Measurements from ENCODE around the gene THSD7A.

Gene THSD7A

DNA sequence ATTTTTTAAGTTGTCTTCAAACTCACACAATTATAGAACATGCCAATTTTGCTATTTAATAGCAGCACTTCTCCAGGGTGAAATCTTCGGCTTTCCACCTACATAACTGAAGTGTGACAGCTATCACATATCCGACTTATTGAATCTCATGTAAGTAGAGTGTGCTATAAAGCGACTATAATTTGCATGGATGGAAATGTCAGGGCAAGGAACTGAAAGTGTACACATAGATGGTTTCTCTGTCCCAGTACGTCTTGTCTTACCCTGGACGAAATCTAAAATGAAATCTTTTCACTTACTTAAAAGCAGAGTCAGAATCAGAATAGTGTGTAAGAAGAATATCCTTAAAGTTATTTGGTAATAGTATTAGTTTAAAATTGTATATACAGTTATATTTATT lies 132.3 kb downstream of the THSD7A start:
- DNase-seq, result no peak

- no peak for DNase-seq
Measured at GRCh38 chr7:11698384-11698871, 133.6 kb downstream of the THSD7A start.

DNA sequence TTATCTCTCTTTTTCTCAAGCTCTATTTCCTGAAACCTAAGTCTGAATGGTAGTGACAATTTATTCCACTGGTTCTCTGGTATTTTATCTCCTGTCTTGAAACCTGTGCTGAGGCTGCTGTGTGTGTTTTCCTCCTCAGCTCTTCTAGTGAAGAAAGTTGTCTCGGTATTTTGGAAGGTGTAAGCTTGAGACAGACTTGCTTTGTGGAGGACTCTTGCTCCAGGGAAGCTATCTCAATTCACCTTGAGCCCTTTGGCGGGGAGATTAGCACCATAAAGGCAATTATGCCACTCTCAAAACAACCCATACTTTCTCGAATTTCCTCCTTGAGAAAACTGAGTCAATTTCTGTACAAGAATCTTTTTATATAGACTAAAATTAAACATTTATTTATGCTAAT lies 141.6 kb downstream of the THSD7A start:
- DNase-seq, result no peak

GRCh38 chr7:11689096-11689495 lies 142.9 kb downstream of the THSD7A start:
- no peak for DNase-seq

DNA sequence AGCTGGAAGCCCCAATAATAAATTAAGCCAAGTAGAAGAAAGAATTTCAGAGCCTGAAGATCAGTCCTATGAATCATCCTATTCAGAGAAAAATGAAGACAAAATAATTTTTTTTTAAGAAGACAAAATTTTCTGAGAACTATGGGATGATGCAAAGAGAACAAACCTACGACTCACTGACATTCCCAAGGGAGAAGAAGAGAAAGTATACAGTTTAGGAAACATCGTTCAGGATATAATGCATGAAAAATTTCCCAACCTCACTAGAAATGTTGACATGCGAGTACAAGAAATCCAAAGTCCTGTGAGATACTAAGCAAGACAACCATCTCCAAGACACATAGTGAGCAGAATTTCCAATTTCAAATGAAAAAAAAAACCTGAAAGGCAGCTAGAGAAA lies 150.5 kb downstream of the THSD7A start:
- DNase-seq, result no peak

DNA sequence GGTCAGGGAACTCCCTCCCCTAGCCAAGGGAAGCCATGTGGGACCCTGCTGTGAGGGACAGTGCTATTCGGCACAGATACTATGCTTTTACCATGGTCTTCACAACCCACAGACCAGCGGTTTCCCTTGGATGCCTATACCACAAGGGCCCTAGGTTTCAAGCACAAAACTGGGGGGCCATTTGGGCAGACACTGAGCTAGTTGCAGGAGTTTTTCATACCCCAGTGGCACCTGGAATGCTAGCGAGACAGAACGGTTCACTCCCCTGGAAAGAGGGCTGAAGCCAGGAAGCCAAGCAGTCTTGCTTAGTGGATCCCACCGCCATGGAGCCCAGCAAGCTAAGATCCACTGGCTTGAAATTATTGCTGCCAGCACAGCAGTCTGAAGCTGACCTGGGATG lies 156.8 kb downstream of the THSD7A start:
- DNase-seq, result no peak

DNA sequence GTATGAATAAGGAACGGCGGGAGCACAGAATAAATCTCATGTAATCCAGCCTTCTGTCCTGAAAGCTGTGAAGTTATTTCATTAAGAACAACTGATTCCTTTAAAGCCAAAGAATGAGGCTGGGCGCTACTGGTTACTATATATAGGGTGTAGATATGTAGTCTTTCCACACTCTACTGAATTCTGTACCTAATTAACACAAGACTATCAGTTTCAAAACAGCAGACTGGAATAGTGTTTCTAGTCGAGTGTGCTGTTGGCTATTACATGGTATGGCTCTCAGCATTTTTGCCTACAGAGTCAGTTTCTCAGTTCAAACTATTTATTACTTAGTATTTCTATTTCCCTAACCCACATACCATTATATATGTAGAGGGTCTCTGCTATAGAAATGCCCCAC lies 163.3 kb downstream of the THSD7A start:
- DNase-seq, result no peak

DNA sequence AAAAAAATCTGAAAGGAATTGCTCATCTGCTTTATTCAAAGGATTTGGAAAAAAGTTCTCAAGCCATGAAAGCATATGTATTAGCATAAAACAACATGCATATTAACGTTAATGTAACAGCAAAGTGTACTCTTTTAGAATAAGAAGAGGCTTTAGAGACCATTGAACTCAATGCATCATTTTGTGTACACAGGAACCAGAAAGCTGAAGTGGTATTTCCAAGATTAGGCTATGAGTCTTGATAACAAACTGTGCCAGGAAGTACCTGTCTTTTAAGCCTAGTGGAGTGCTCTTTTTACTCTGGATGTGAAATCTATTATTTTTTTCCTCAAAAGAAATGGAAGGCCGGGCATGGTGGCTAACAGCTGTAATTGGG lies 164.2 kb downstream of the THSD7A start:
- no peak for DNase-seq

DNA sequence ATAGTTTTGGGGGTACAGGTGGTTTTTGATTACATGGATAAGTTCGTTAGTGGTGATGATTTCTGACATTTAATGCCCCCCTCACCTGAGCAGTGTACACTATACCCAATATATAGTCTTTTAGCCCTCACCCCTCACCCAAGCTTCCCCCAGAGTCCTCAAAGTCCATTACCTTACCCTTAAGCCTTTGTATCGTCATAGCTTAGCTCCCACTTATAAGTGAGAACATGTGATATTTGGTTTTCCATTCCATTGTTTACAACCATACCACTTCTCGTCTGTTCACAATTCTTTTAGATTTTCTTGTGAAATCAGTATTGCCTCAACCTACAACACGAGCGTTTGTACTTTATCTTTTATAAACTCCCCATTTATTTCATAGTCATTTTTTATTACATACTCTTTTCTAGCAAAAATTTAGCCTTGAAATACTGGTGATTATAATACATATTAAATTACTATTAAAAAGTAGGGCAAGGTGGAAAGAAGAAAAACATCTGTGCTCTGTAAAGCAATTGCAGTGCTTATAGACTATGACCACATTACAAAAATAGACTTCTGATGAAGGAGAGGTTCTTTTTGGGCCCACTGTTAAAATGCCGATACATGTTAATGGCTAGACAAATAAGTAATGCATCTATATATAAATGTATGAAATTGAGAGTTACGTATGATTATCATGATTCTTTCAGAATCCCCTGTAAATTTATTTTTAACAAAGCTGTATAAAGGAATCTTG lies 164.8 kb downstream of the THSD7A start:
- DNase-seq, result no peak

GRCh38 chr7:11665357-11665756 lies 166.6 kb downstream of the THSD7A start:
- DNase-seq, result no peak

- no peak for DNase-seq
Measured at GRCh38 chr7:11655642-11656041, 176.4 kb downstream of the THSD7A start.

DNA sequence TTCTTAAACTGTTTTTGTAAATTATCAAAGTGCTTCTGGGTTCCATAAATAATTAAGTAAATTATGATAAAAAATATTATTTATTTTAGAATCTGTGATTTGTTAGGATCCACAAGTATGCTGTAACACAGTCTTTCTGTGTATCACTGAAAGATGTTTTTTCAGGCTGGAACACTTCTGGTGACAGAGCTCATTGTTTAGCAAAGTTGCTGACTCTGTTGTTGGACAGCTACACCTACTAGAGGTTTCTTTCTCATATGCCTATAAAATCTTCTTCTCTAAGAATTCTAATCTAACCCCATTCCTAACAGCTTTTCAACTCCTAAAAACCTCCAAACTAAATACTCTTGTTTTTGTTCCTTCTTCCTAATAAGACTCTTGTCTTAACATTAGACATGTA lies 176.8 kb downstream of the THSD7A start:
- DNase-seq, result no peak

- no peak for DNase-seq
Measured at GRCh38 chr7:11650500-11650899, 181.5 kb downstream of the THSD7A start.

GRCh38 chr7:11650030-11650429 lies 182.0 kb downstream of the THSD7A start:
- DNase-seq, result no peak

DNA sequence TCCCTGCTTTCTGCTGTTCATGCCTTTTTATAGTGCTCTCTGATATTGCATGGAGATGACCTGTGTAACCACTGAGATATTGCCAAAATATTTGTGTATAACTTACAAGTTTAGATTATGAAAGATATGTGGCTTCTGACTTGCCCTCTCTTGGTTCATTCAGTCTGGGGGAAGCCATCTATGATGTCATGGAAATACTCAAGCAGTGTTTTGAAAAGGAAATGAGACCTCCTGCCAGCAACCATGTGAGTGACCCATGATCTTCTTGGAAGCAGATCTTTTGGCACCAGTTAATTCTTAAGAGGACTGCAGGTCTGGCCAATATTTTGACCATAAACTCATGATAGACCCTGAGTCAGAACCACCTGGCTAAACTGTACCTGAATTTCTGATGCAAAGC lies 183.0 kb downstream of the THSD7A start:
- DNase-seq, result no peak

- DNase-seq, result no peak
Measured at GRCh38 chr7:11648101-11648500, 183.9 kb downstream of the THSD7A start.

DNA sequence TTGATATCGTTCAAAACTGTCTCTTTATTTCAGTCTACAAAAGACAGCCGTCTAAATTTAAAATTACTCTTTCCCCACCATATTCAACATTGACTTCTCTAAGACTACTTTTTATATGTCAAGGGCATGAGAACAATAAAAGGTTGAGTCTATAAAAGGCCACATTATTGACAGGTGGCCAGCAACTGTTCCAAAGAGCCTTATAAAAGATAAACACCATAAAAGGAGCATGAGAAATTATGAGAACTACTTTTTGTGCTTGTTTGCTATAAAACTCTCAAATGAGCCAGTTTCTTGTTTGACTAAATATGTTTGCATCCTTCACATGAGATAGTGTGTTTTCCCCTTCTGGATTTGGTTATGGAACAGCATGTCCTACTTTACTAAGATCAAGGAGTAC lies 189.2 kb downstream of the THSD7A start:
- DNase-seq, result no peak

- DNase-seq, result no peak
Measured at GRCh38 chr7:11642276-11642675, 189.7 kb downstream of the THSD7A start.

- DNase-seq, result no peak
Measured at GRCh38 chr7:11638011-11638774, 193.8 kb downstream of the THSD7A start.

- no peak for DNase-seq
Measured at GRCh38 chr7:11636274-11636673, 195.7 kb downstream of the THSD7A start.

DNA sequence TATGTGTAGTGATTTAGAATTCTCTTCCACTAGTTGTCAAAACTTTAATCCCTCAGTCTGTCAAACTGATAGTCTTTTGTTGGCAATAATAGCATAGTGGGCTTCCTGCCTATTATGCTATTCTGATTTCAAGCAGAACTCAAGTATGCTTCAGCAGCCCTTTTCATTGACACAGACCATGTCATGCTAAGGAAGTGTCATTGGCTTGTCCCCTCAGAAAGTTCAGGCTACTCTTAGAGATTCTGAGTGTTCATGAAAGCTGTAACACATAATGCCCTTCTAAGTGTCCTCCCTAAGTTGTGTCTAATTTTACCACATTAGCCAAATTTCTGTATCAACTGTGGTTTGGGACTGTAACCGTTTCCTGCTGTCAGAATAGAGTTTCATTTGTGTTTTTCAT lies 198.7 kb downstream of the THSD7A start:
- DNase-seq, result no peak

DNA sequence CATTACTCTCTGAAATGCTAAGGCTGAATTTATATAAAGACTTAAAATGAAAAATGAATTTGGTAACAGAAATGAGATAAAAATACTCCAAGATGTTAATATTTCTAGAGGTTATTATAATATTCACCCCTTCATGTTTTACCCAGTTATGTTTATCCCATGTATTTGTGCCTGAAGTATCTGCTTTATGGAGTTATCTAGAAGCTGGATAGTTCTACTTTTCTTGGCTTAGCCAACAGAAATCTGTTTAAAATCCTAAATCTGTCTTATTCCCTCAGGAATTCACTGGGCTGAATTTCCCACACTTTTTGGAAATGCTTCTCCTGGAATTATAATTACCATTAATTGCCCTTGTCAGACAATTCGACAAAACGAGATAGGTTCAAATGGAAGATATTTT lies 201.6 kb downstream of the THSD7A start:
- no peak for DNase-seq

DNA sequence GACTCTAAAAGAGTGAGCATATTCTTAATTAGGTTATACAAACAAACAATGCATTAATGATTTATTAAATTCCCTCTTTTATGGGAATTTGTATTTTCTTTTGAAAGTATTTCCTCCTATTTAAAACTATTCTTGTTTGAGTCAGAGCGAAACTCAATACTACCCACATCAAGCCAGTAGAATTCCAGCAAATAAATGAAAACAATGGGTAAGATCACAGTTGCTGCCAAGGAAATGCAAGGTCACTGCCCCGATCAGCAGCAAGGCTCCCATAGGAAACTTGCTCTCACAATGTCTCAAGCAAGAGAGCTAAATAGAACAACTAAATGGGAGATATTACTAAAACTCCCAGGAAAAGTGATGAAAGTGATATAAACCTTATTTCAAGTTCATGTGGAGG lies 206.3 kb downstream of the THSD7A start:
- DNase-seq, result no peak

DNA sequence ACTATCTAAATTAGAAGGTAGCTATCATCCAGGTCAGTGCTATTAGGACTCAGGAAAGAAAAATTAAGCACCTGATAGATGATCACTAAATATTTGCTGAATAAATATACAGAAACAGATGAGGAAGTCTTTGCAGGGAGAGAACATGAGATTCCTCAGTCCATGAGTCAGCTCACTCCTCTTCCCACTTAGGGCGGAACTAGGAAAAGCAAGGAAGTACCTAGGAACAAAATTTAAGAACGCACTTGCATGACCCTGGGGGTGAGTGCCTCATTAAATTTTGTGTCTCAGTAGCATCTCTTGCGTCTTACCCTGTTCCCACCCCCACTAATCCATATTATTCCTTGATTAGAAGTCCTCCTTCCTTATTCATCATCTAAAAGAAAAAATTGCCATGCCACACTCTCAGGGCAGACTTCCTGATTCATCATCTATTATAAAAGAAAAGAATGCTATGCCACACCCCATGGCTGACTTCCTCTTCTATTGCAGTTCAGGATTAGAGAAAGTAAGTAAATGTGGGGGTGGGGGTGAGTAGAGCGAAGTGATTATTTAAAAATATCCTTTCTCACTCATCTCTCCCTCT lies 208.8 kb downstream of the THSD7A start:
- no peak for DNase-seq

Data from inflammatory macrophage (primary cell).